Astrocyte (in vitro differentiated cells and primary cell): ENCODE measurements around the gene PLBD1. TPM values are rescaled to one million over a fixed set of nuclear protein-coding genes. Genes with fewer than 3 reads are reported as not detected.

Experiments
- DNase-seq: peaks from one replicate; pipeline ENCODE4 v3.0.0-alpha.2; 2010; ENCODE audit warnings: low read depth
- FAIRE-seq: peaks from 2 replicates; lab custom pipeline; 2011; peaks lifted over from hg19 to GRCh38; lab: Jason Lieb, UNC
- H2AFZ ChIP-seq: 2 replicates; pipeline ENCODE4 v1.6.0; 2012; ENCODE audit warnings: low read depth, low read length, inconsistent platforms
- H3K27ac ChIP-seq: 2 replicates; pipeline ENCODE4 v1.5.1; 2011; ENCODE audit warnings: low read depth, low read length, inconsistent platforms
- H3K27me3 ChIP-seq: 2 replicates; pipeline ENCODE4 v1.6.0; 2011; ENCODE audit warnings: low read length, inconsistent platforms; ENCODE audit not compliant: insufficient read depth
- H3K36me3 ChIP-seq: 2 replicates; pipeline ENCODE4 v1.5.1; 2011; ENCODE audit warnings: low read length, inconsistent platforms; ENCODE audit not compliant: insufficient read depth
- H3K4me1 ChIP-seq: 2 replicates; pipeline ENCODE4 v1.5.1; 2011; ENCODE audit warnings: low read length, inconsistent platforms; ENCODE audit not compliant: insufficient read depth
- H3K4me2 ChIP-seq: 2 replicates; pipeline ENCODE4 v1.6.0; 2012; ENCODE audit warnings: low read length, inconsistent platforms
- H3K4me3 ChIP-seq: 2 replicates; pipeline ENCODE4 v1.5.1; 2011; ENCODE audit warnings: low read depth, mild to moderate bottlenecking, low read length, inconsistent platforms; ENCODE audit not compliant: insufficient read depth
- H3K79me2 ChIP-seq: 2 replicates; pipeline ENCODE4 v1.6.0; 2012; ENCODE audit warnings: mild to moderate bottlenecking, low read length, inconsistent platforms; ENCODE audit not compliant: insufficient read depth
- H3K9ac ChIP-seq: 2 replicates; pipeline ENCODE4 v1.6.0; 2012; ENCODE audit warnings: mild to moderate bottlenecking, low read length, inconsistent platforms
- H3K9me3 ChIP-seq: 2 replicates; pipeline ENCODE4 v1.5.1; 2012; ENCODE audit warnings: low read depth, mild to moderate bottlenecking, low read length, inconsistent platforms; ENCODE audit not compliant: insufficient read depth
- H4K20me1 ChIP-seq: 2 replicates; pipeline ENCODE4 v1.6.0; 2012; ENCODE audit warnings: low read length, inconsistent platforms; ENCODE audit not compliant: insufficient read depth
- H3K27ac Mint-ChIP-seq: one replicate; pipeline ENCODE4 v1.8.0; 2021; ENCODE audit warnings: mild to moderate bottlenecking, mixed read lengths; ENCODE audit not compliant: unreplicated experiment
- H3K27me3 Mint-ChIP-seq: one replicate; pipeline ENCODE4 v1.8.0; 2021; ENCODE audit warnings: low read depth, mixed read lengths; ENCODE audit not compliant: unreplicated experiment
- H3K36me3 Mint-ChIP-seq: one replicate; pipeline ENCODE4 v1.8.0; 2021; ENCODE audit warnings: low read depth, mixed read lengths; ENCODE audit not compliant: unreplicated experiment
- H3K4me1 Mint-ChIP-seq: one replicate; pipeline ENCODE4 v1.8.0; 2021; ENCODE audit warnings: low read depth, mixed read lengths; ENCODE audit not compliant: unreplicated experiment
- H3K4me3 Mint-ChIP-seq: one replicate; pipeline ENCODE4 v1.8.0; 2021; ENCODE audit warnings: mild to moderate bottlenecking, moderate library complexity, mixed read lengths; ENCODE audit not compliant: unreplicated experiment
- H3K9me3 Mint-ChIP-seq: one replicate; pipeline ENCODE4 v1.8.0; 2021; ENCODE audit warnings: mild to moderate bottlenecking, mixed read lengths; ENCODE audit not compliant: unreplicated experiment
- EZH2 ChIP-seq: IDR thresholded peaks from 2 replicates; pipeline ENCODE4 v1.6.1; 2012; ENCODE audit warnings: mild to moderate bottlenecking, low read length, inconsistent platforms; ENCODE audit not compliant: insufficient read depth
- total RNA-seq: library from RNA; stranded (reverse); gene quantifications from 2 replicates; pipeline ENCODE4 v1.2.1, GENCODE V29; 2021
- TF ChIP-seq, protein P1 (sequence below): IDR thresholded peaks from 2 replicates; pipeline ENCODE4 v1.5.1; 2011; ENCODE audit warnings: low read depth, mild to moderate bottlenecking, inconsistent platforms, low read length, moderate library complexity; ENCODE audit not compliant: insufficient read depth

Gene PLBD1
- total RNA-seq, 1 donor from 2014 or later, result 0.57 TPM

DNA sequence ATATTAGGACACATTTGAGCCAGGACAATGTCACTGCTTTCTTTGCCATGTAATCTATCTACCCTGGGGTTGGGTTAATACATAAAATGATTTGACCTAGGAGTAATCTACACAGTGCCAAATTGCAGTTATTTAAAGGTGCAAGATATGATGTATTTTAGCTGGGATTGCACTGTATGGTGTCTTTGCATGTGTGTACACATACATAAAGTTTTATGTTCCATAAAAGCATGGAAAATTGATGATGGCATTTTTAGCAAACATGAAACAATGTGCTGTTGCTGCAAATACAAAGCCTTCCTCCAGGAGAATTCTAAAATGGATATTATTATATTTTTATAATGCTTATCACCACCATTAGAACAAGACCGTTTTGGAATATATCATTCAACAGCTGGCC is 24.0 kb upstream of the PLBD1 start:
- H3K36me3 Mint-ChIP-seq, result no peaks in the 10 kb centered on the region
- TF ChIP-seq EZH2, result no peak
- TF ChIP-seq, protein P1, sequence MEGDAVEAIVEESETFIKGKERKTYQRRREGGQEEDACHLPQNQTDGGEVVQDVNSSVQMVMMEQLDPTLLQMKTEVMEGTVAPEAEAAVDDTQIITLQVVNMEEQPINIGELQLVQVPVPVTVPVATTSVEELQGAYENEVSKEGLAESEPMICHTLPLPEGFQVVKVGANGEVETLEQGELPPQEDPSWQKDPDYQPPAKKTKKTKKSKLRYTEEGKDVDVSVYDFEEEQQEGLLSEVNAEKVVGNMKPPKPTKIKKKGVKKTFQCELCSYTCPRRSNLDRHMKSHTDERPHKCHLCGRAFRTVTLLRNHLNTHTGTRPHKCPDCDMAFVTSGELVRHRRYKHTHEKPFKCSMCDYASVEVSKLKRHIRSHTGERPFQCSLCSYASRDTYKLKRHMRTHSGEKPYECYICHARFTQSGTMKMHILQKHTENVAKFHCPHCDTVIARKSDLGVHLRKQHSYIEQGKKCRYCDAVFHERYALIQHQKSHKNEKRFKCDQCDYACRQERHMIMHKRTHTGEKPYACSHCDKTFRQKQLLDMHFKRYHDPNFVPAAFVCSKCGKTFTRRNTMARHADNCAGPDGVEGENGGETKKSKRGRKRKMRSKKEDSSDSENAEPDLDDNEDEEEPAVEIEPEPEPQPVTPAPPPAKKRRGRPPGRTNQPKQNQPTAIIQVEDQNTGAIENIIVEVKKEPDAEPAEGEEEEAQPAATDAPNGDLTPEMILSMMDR, result no peak
- H3K9ac ChIP-seq, result no peak overlapping the region
- H3K4me1 ChIP-seq, result no peaks in the 10 kb centered on the region
- H3K4me3 Mint-ChIP-seq, result no peak overlapping the region
- peaks cover 5% of the 10 kb centered on the region for H3K9me3 Mint-ChIP-seq
- FAIRE-seq (no peak), DNase-seq (no peak)
- H3K79me2 ChIP-seq, result no peaks in the 10 kb centered on the region
- no peak overlapping the region for H3K4me2 ChIP-seq
- no peaks in the 10 kb centered on the region for H3K36me3 ChIP-seq
- no peak overlapping the region for H3K27ac ChIP-seq
- H2AFZ ChIP-seq, result no peak overlapping the region
- no peaks in the 10 kb centered on the region for H3K27me3 ChIP-seq
- no peaks in the 10 kb centered on the region for H3K9me3 ChIP-seq
- no peaks in the 10 kb centered on the region for H4K20me1 ChIP-seq
- peaks cover 8% of the 10 kb centered on the region for H3K27me3 Mint-ChIP-seq
- no peak overlapping the region for H3K27ac Mint-ChIP-seq
- no peaks in the 10 kb centered on the region for H3K4me1 Mint-ChIP-seq
- H3K4me3 ChIP-seq, result no peak overlapping the region

DNA sequence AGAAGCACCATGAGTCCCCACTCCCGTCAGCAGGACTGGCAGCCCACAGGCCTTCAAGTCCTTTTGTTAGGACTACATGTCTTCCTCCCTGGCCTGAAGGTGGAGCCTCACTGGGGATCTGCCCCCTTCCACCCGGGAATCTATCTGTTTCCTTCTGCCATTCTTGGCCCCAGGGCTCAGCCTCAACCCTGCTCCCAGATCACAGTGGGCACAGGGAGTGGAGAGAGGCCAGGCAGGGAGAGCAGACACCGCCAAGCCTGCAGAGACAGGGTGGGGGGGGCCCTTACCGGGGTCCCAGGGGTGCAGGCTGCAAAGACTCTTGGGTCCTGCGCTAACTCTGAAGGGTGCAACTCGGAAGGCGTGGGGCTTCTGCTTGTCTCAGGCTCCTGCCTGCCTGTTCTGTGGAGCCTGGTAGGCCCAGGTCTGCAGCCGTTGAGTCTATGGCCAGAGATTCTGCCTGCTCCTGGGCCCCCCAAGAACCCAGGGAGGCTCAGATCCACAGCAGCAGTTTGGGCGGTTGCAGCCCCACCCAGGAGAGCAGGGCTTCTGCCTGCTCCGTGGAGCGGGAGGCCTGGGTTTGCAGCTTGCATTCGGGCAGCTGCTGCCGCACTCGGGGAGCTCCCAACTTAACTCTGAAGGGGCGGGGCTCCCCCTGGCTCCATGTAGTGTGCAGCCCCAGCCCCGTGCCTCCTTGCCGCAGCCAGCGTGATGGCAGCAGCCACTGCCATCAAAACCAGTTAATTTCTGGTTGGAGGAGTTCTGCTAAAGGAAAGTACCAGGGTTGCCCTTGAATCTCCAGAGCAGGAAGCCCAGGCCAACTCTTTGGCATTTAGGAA is 21.7 kb upstream of the PLBD1 start:
- Histone ChIP-seq H2AFZ (no peak overlapping the region), H3K4me3 (no peak overlapping the region), H3K9me3 (no peaks in the 10 kb centered on the region), H3K9ac (no peak overlapping the region), H3K4me1 (no peaks in the 10 kb centered on the region), H3K36me3 (no peaks in the 10 kb centered on the region), H3K79me2 (no peaks in the 10 kb centered on the region), H3K27ac (no peak overlapping the region), H3K27me3 (no peaks in the 10 kb centered on the region), H4K20me1 (no peaks in the 10 kb centered on the region), H3K4me2 (no peak overlapping the region)
- H3K36me3 Mint-ChIP-seq, result no peaks in the 10 kb centered on the region
- peaks cover 8% of the 10 kb centered on the region for H3K27me3 Mint-ChIP-seq
- no peak overlapping the region for H3K27ac Mint-ChIP-seq
- FAIRE-seq (no peak), DNase-seq (no peak)
- H3K9me3 Mint-ChIP-seq, result peaks cover 4% of the 10 kb centered on the region
- no peak for TF ChIP-seq EZH2
- TF ChIP-seq, protein P1, result no peak
- H3K4me3 Mint-ChIP-seq, result no peak overlapping the region
- no peaks in the 10 kb centered on the region for H3K4me1 Mint-ChIP-seq

DNA sequence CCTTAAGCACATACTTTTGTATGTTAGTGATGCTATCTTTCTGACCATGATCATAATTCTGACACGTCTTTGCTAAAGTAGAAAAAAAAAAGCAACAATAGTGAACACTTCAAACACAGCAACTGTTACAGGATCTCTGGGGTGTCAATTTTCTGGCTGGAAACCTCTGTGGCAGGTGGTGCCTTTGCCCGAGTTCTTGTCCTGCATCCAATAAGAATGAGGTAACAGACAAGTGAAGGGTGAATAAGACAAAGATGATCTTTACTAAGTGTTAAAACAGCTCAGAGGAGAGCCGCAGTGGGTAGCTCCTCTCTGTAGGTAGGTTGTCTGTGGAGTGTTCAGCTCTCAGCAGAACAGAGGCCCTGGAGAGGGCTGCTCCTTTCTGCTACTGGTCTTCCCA is 20.9 kb upstream of the PLBD1 start:
- no peaks in the 10 kb centered on the region for H3K9me3 ChIP-seq
- H3K4me3 ChIP-seq, result no peak overlapping the region
- H2AFZ ChIP-seq, result no peak overlapping the region
- no peak overlapping the region for H3K27ac Mint-ChIP-seq
- H3K27ac ChIP-seq, result no peak overlapping the region
- H3K27me3 ChIP-seq, result no peaks in the 10 kb centered on the region
- no peak overlapping the region for H3K4me2 ChIP-seq
- no peaks in the 10 kb centered on the region for H4K20me1 ChIP-seq
- TF ChIP-seq, protein P1, result no peak
- no peak for TF ChIP-seq EZH2
- no peak overlapping the region for H3K9ac ChIP-seq
- peaks cover 6% of the 10 kb centered on the region for H3K27me3 Mint-ChIP-seq
- H3K9me3 Mint-ChIP-seq, result peaks cover 4% of the 10 kb centered on the region
- no peaks in the 10 kb centered on the region for H3K79me2 ChIP-seq
- no peaks in the 10 kb centered on the region for H3K36me3 Mint-ChIP-seq
- no peaks in the 10 kb centered on the region for H3K4me1 Mint-ChIP-seq
- DNase-seq, result no peak
- H3K4me3 Mint-ChIP-seq, result no peak overlapping the region
- no peaks in the 10 kb centered on the region for H3K36me3 ChIP-seq
- no peak for FAIRE-seq
- H3K4me1 ChIP-seq, result no peaks in the 10 kb centered on the region
